Smooth muscle cell of the brain vasculature (primary cell): Measurements from ENCODE around the gene SPR.

Experiments used
- DNase-seq: peaks from one replicate; pipeline ENCODE4 v3.0.0-alpha.2; 2012; ENCODE audit warnings: low read depth, low spot score

SPR gene

GRCh38 chr2:72931280-72931910 lies 44.2 kb downstream of the SPR start:
- DNase-seq, result no peak

- no peak for DNase-seq
Measured at GRCh38 chr2:72932045-72932740, 45.0 kb downstream of the SPR start.

- no peak for DNase-seq
Measured at GRCh38 chr2:72932805-72933204, 45.6 kb downstream of the SPR start.

- DNase-seq, result no peak
Measured at GRCh38 chr2:72933207-72933606, 46.0 kb downstream of the SPR start.

- DNase-seq, result no peak
Measured at GRCh38 chr2:72933646-72934151, 46.5 kb downstream of the SPR start.

GRCh38 chr2:72934683-72935610 lies 47.7 kb downstream of the SPR start:
- DNase-seq, result no peak

GRCh38 chr2:72935611-72935957 lies 48.4 kb downstream of the SPR start:
- DNase-seq, result no peak

GRCh38 chr2:72936660-72937355 lies 49.6 kb downstream of the SPR start:
- no peak for DNase-seq

GRCh38 chr2:72937356-72937669 lies 50.1 kb downstream of the SPR start:
- no peak for DNase-seq

- no peak for DNase-seq
Measured at GRCh38 chr2:72938455-72938854, 51.2 kb downstream of the SPR start.

GRCh38 chr2:72940361-72940760 lies 53.2 kb downstream of the SPR start:
- DNase-seq, result no peak

GRCh38 chr2:72940786-72941185 lies 53.6 kb downstream of the SPR start:
- DNase-seq, result no peak
